ENCODE results near the gene LRRN4CL.
"Not testable (repeated sequence)": the region's sequence is repeated elsewhere in the genome, so short reads cannot be mapped to it uniquely, and the experiment has no call there.

The LRRN4CL gene

GRCh38 chr11:62675415-62675814 lies 13.9 kb downstream of the LRRN4CL start:
- not testable (repeated sequence) for DNase-seq

GRCh38 chr11:62673196-62673525 lies 16.2 kb downstream of the LRRN4CL start:
- DNase-seq = no peak

- peak; percentile 70 to 88 for DNase-seq
These were observed 17.5 kb downstream of the LRRN4CL start, which contains the start of the genes LBHD1 and UQCC3 for GRCh38 chr11:62671608-62672389. LBHD1 (minus strand) TSS chr11:62672267; CDS start chr11:62670031, 2,236 bp downstream. UQCC3 (plus strand) TSS chr11:62671673; CDS start chr11:62671746, 73 bp downstream.

- no peak for DNase-seq
These were observed 18.1 kb downstream of the LRRN4CL start for GRCh38 chr11:62671236-62671607.

- no peak for DNase-seq
These were observed 19.7 kb downstream of the LRRN4CL start for GRCh38 chr11:62669420-62670161.

GRCh38 chr11:62667460-62667859 lies 21.9 kb downstream of the LRRN4CL start:
- DNase-seq = no peak

GRCh38 chr11:62666259-62666926 lies 22.9 kb downstream of the LRRN4CL start:
- DNase-seq = no peak

- DNase-seq = no peak
These were observed 23.6 kb downstream of the LRRN4CL start for GRCh38 chr11:62665599-62666258.

- DNase-seq = peak; percentile 86 to 89
These were observed 24.2 kb downstream of the LRRN4CL start, which contains the start of the genes C11orf98 and CSKMT for GRCh38 chr11:62665075-62665598. C11orf98 (minus strand) TSS chr11:62665210; CDS start chr11:62665169, 41 bp downstream. CSKMT (plus strand) TSS chr11:62665312; CDS start chr11:62665880, 568 bp downstream.

GRCh38 chr11:62664405-62665074 lies 24.8 kb downstream of the LRRN4CL start:
- peak; percentile 41 to 59 for DNase-seq

- no peak for DNase-seq
These were observed 32.4 kb downstream of the LRRN4CL start for GRCh38 chr11:62656796-62657429.

- no peak for DNase-seq
These were observed 35.0 kb downstream of the LRRN4CL start for GRCh38 chr11:62654297-62654696.

- no peak for DNase-seq
These were observed 36.9 kb downstream of the LRRN4CL start for GRCh38 chr11:62652161-62653006.

- DNase-seq = not testable (repeated sequence)
These were observed 39.0 kb downstream of the LRRN4CL start for GRCh38 chr11:62650283-62650682.

GRCh38 chr11:62649486-62649885 lies 39.8 kb downstream of the LRRN4CL start:
- DNase-seq = no peak

GRCh38 chr11:62648967-62649364 lies 40.4 kb downstream of the LRRN4CL start:
- DNase-seq = no peak

GRCh38 chr11:62648185-62648966 lies 41.0 kb downstream of the LRRN4CL start:
- DNase-seq = no peak

GRCh38 chr11:62647609-62648005 lies 41.7 kb downstream of the LRRN4CL start:
- no peak for DNase-seq

- DNase-seq = no peak
These were observed 42.3 kb downstream of the LRRN4CL start for GRCh38 chr11:62646825-62647608.

All from SHP77 (cell line).